ENCODE measurements around the gene OR2F2.

OR2F2 gene

GRCh38 chr7:143934526-143935325 lies at the start of gene OR2F2:
Gene OR2F2, plus strand, starts transcription at chr7:143935233. Its CDS starts 0 bp downstream, at chr7:143935233.
- Histone ChIP-seq H3K9me3 (ENCODE audit: control insufficient read depth, insufficient read depth, low read length) (no peaks in the 10 kb centered on the region), H3K36me3 (ENCODE audit: insufficient read depth, low read length) (no peaks in the 10 kb centered on the region), H3K4me1 (ENCODE audit: insufficient read depth, low read length) (no peaks in the 10 kb centered on the region), H3K9ac (ENCODE audit: low read depth, low read length) (no peak within 1 kb of the TSS)

GRCh38 chr7:143885951-143886350 lies 49.1 kb upstream of the OR2F2 start:
- Histone ChIP-seq H3K36me3 (ENCODE audit: insufficient read depth, low read length) (no peaks in the 10 kb centered on the region), H3K9me3 (ENCODE audit: control insufficient read depth, insufficient read depth, low read length) (0 out of 2 replicates have a peak, but pooled peaks cover 2% of the 10 kb centered on the region), H3K4me1 (ENCODE audit: insufficient read depth, low read length) (peaks cover 14% of the 10 kb centered on the region), H3K9ac (ENCODE audit: low read depth, low read length) (no peak overlapping the region)

DNA sequence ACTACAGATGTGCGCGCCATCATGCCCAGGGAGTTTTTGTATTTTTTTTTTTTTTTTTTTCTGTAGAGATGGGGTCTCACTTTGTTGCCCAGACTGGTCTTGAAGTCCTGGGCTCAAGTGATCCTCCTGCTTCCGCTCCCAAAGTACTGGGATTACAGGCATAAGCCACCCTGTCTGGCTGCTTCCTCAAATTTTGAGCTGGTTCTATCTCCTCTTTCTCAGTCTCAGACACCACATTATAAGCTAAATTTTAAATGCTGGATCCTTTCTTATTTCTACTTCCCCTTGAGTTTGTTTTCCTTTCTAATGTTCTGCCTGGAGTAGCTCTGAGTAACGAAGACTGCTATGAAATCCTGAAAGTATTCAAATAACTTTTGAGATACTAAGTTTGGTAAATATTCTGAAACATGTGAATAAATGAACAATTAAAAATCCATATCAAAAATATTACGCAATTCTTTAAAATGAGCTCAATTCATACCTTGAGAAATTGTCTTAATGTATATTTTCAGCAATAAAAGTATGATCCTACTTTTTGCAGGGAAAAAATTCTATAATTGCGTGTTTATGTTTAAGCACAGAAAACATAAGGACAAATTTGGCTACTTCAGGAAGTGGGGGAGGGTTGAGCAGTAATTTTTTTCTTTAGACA lies 48.1 kb upstream of the OR2F2 start:
- no peaks in the 10 kb centered on the region for H3K36me3 ChIP-seq (ENCODE audit: insufficient read depth, low read length)
- H3K9ac ChIP-seq (ENCODE audit: low read depth, low read length): no peak overlapping the region
- peaks cover 9% of the 10 kb centered on the region; the same call in 1 of the 2 replicates for H3K4me1 ChIP-seq (ENCODE audit: insufficient read depth, low read length)
- 0 out of 2 replicates have a peak, but pooled peaks cover 2% of the 10 kb centered on the region for H3K9me3 ChIP-seq (ENCODE audit: control insufficient read depth, insufficient read depth, low read length)

- Histone ChIP-seq H3K9ac (ENCODE audit: low read depth, low read length) (no peak overlapping the region), H3K4me1 (ENCODE audit: insufficient read depth, low read length) (0 out of 2 replicates have a peak, but pooled peaks cover 5% of the 10 kb centered on the region), H3K9me3 (ENCODE audit: control insufficient read depth, insufficient read depth, low read length) (0 out of 2 replicates have a peak, but pooled peaks cover 2% of the 10 kb centered on the region), H3K36me3 (ENCODE audit: insufficient read depth, low read length) (no peaks in the 10 kb centered on the region)
These were observed 46.0 kb upstream of the OR2F2 start for GRCh38 chr7:143889068-143889467.

DNA sequence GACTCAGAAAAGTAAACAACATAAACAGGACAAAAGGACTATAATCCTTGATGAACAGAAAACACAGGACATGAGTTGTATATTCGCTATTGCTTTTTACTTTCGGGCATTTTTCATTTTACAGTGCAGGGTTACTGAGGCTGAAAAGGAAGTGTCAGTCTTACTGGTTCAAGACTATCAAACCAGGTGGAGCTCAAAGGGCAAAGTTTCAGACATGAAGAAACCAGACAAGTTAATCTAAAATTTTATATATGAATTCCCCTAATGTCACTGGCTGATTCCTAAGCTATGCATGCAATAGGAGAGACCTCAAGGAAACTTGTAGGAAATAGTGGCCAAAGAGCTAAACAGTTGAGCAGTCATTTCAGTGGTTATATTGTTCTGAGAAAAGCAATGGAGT lies 44.5 kb upstream of the OR2F2 start:
- 0 out of 2 replicates have a peak, but pooled peaks cover 5% of the 10 kb centered on the region for H3K4me1 ChIP-seq (ENCODE audit: insufficient read depth, low read length)
- no peak overlapping the region for H3K9ac ChIP-seq (ENCODE audit: low read depth, low read length)
- 0 out of 2 replicates have a peak, but pooled peaks cover 2% of the 10 kb centered on the region for H3K9me3 ChIP-seq (ENCODE audit: control insufficient read depth, insufficient read depth, low read length)
- no peaks in the 10 kb centered on the region for H3K36me3 ChIP-seq (ENCODE audit: insufficient read depth, low read length)

GRCh38 chr7:143891457-143891856 lies 43.6 kb upstream of the OR2F2 start:
- Histone ChIP-seq H3K36me3 (ENCODE audit: insufficient read depth, low read length) (no peaks in the 10 kb centered on the region), H3K9ac (ENCODE audit: low read depth, low read length) (no peak overlapping the region), H3K4me1 (ENCODE audit: insufficient read depth, low read length) (0 out of 2 replicates have a peak, but pooled peaks cover under 1% of the 10 kb centered on the region), H3K9me3 (ENCODE audit: control insufficient read depth, insufficient read depth, low read length) (0 out of 2 replicates have a peak, but pooled peaks cover 2% of the 10 kb centered on the region)

DNA sequence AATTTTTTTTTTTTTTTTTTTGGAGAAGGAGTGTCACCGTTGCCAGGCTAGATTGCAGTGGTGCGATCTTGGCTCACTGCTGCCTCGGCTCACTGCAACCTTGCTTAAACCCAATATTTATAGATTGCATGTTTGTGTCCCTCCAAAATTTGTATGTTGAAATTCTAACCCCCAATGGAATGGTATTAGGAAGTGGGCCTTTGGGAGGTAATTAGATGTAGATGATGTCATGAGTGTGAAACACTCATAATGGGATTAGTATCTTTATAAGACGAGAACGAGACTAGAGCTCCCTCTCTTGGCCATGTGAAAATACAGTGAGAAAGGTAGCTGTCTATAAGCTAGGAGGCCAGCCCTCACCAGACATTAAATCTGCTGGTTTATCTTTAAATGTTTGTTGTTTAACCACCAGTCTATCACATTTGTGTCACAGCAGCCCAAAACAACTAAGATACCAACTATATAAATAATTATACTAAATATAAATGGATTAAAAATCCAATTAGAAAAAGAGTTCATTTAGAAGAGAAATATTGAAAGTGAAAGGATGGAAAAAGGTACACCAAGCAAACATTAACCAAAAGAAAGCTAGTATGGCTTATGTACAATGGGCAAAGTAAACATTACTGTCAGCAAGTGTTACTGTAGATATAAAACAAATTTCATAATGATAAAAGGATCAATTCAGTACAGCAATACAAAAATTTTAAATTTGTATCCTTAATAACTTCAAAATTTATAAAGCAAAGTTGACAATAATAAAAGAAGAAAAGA lies 42.3 kb upstream of the OR2F2 start:
- H3K9me3 ChIP-seq (ENCODE audit: control insufficient read depth, insufficient read depth, low read length): 0 out of 2 replicates have a peak, but pooled peaks cover 2% of the 10 kb centered on the region
- no peaks in the 10 kb centered on the region for H3K36me3 ChIP-seq (ENCODE audit: insufficient read depth, low read length)
- H3K9ac ChIP-seq (ENCODE audit: low read depth, low read length): no peak overlapping the region
- no peaks in the 10 kb centered on the region for H3K4me1 ChIP-seq (ENCODE audit: insufficient read depth, low read length)

GRCh38 chr7:143896667-143897066 lies 38.4 kb upstream of the OR2F2 start:
- H3K9me3 ChIP-seq (ENCODE audit: control insufficient read depth, insufficient read depth, low read length): no peaks in the 10 kb centered on the region
- H3K4me1 ChIP-seq (ENCODE audit: insufficient read depth, low read length): peaks cover 10% of the 10 kb centered on the region

DNA sequence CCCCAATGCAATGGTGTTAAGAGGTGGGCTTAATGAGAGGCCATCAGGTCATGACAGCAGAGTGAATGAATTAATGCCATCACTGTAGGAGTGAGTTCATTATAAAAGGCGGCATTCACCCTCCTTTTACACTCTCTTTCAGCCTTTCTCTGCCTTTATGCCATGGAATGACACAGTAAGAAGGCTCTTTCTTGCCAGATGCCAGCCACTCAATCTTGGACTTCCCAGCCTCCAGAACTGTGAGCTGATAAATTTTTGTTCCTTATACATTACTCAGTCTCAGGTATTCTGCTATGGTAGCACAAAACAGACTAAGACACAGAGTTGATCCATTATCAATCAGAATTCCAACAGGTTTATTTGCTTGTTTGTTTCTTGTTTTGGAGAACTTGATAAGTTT lies 36.2 kb upstream of the OR2F2 start:
- Histone ChIP-seq H3K4me1 (ENCODE audit: insufficient read depth, low read length) (peaks cover 10% of the 10 kb centered on the region), H3K9ac (ENCODE audit: low read depth, low read length) (no peak overlapping the region), H3K9me3 (ENCODE audit: control insufficient read depth, insufficient read depth, low read length) (no peaks in the 10 kb centered on the region), H3K36me3 (ENCODE audit: insufficient read depth, low read length) (no peaks in the 10 kb centered on the region)

More at GRCh38 chr7:143896667-143897066, 38.4 kb upstream of the OR2F2 start:
- no peak overlapping the region for H3K9ac ChIP-seq (ENCODE audit: low read depth, low read length)
- H3K36me3 ChIP-seq (ENCODE audit: insufficient read depth, low read length): no peaks in the 10 kb centered on the region

GRCh38 chr7:143900230-143900766 lies 34.7 kb upstream of the OR2F2 start:
- Histone ChIP-seq H3K9me3 (ENCODE audit: control insufficient read depth, insufficient read depth, low read length) (no peaks in the 10 kb centered on the region), H3K9ac (ENCODE audit: low read depth, low read length) (peak overlapping the region; percentile 8; the same call in 1 of the 2 replicates), H3K4me1 (ENCODE audit: insufficient read depth, low read length) (peaks cover 12% of the 10 kb centered on the region), H3K36me3 (ENCODE audit: insufficient read depth, low read length) (no peaks in the 10 kb centered on the region)

DNA sequence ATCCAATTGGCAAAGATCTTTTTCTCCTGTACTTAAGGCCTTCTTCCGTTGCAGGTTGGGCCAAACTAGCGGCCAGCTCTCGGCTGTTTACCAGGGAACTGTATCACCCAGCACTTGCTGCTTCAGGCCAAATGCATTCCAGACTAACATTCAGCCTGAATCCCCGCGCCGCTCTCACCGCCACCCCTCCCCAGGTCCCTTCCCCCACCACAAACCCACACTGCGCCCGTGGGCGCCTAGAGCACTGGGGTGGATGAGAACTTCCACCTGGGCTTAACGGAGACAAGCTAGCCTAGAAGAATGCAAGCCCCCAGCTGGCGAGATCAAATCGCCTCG lies 33.7 kb upstream of the OR2F2 start:
- Histone ChIP-seq H3K9ac (ENCODE audit: low read depth, low read length) (peak overlapping the region; percentile 75), H3K36me3 (ENCODE audit: insufficient read depth, low read length) (no peaks in the 10 kb centered on the region), H3K4me1 (ENCODE audit: insufficient read depth, low read length) (peaks cover 19% of the 10 kb centered on the region)

DNA sequence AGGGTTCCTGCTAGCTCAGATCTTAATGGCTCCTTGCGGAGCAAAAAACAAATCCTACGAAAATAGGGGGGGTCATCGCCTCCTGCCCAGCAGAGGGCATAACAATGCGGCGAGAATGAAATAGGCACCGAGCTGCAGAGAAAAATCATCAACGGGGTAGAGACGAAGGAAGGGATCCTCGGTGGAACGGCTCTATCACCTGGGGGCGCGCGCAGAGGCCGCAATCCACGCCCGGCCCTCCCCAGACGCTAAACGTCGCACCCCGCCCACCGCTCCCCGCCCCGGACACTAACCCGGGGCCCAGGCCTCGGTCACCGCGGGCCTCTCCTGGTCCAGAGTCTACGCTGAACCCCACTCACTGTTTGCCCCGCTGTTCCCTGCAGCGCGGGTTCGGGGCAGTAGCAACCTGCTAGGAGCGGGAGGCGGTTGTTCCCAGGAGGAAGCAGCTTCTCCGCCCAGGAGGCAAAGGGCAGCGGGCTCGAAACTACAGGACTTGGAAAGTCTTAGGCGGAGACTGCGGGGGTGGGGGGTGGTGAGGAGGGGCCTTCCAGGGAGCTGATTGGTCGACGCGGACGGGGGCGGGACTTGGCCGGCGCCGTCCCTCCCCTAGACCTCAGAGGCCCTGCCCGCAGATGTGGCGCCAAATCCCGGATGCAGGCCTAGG lies 33.2 kb upstream of the OR2F2 start, which contains the start of gene TCAF1:
TCAF1 (minus strand) TSS at position 509 of the 664 bp plus-strand sequence. CDS start 25,568 bp downstream, outside the sequence.
- Histone ChIP-seq H3K9ac (ENCODE audit: low read depth, low read length) (peak within 1 kb of the TSS; percentile 75), H3K4me1 (ENCODE audit: insufficient read depth, low read length) (peaks cover 24% of the 10 kb centered on the region), H3K36me3 (ENCODE audit: insufficient read depth, low read length) (no peaks in the 10 kb centered on the region), H3K9me3 (ENCODE audit: control insufficient read depth, insufficient read depth, low read length) (no peaks in the 10 kb centered on the region)

More for the DNA sequence above, 33.7 kb upstream of the OR2F2 start:
- H3K9me3 ChIP-seq (ENCODE audit: control insufficient read depth, insufficient read depth, low read length): no peaks in the 10 kb centered on the region

GRCh38 chr7:143902332-143902899 lies 32.6 kb upstream of the OR2F2 start:
- Histone ChIP-seq H3K9ac (ENCODE audit: low read depth, low read length) (peak overlapping the region; percentile 75; the same call in 1 of the 2 replicates), H3K4me1 (ENCODE audit: insufficient read depth, low read length) (peaks cover 28% of the 10 kb centered on the region), H3K9me3 (ENCODE audit: control insufficient read depth, insufficient read depth, low read length) (no peaks in the 10 kb centered on the region)

More at GRCh38 chr7:143902332-143902899, 32.6 kb upstream of the OR2F2 start:
- no peaks in the 10 kb centered on the region for H3K36me3 ChIP-seq (ENCODE audit: insufficient read depth, low read length)
